ENCODE measurements around the gene DNAJC11.
"Not testable (repeated sequence)": the region's sequence is repeated elsewhere in the genome, so short reads cannot be mapped to it uniquely, and the experiment has no call there.

DNAJC11 gene

GRCh38 chr1:6601049-6601922, 100.3 kb downstream of the DNAJC11 start:
- peak in 47 of 56 donors; percentile 32 to 86 (median 66) for DNase-seq

GRCh38 chr1:6600410-6601048, 101.1 kb downstream of the DNAJC11 start:
- DNase-seq: peak in 3 of 56 donors; percentile 44 to 60 (median 55)

GRCh38 chr1:6599991-6600390, 101.6 kb downstream of the DNAJC11 start:
- DNase-seq: not testable (repeated sequence)

- peak in 1 of 56 donors; percentile 18 for DNase-seq
Measured at GRCh38 chr1:6599141-6599975, 102.3 kb downstream of the DNAJC11 start.

- no peak for DNase-seq
Measured at GRCh38 chr1:6597777-6598131, 103.9 kb downstream of the DNAJC11 start.

- no peak for DNase-seq
Measured at GRCh38 chr1:6596886-6597776, 104.5 kb downstream of the DNAJC11 start.

GRCh38 chr1:6596351-6596750, 105.3 kb downstream of the DNAJC11 start:
- peak in 2 of 56 donors; percentile 32 to 33 for DNase-seq

GRCh38 chr1:6594977-6595740, 106.5 kb downstream of the DNAJC11 start:
- DNase-seq: no peak

GRCh38 chr1:6593810-6594209, 107.8 kb downstream of the DNAJC11 start:
- DNase-seq: no peak

GRCh38 chr1:6592865-6593593, 108.6 kb downstream of the DNAJC11 start:
- no peak for DNase-seq

- DNase-seq: no peak
Measured at GRCh38 chr1:6592441-6592840, 109.2 kb downstream of the DNAJC11 start.

- DNase-seq: no peak
Measured at GRCh38 chr1:6591644-6592043, 110.0 kb downstream of the DNAJC11 start.

GRCh38 chr1:6591222-6591621, 110.4 kb downstream of the DNAJC11 start:
- peak in 7 of 56 donors; percentile 11 to 55 (median 32) for DNase-seq

GRCh38 chr1:6590046-6590445, 111.6 kb downstream of the DNAJC11 start:
- no peak for DNase-seq

GRCh38 chr1:6588893-6589520, 112.6 kb downstream of the DNAJC11 start:
- no peak for DNase-seq

GRCh38 chr1:6588128-6588892, 113.3 kb downstream of the DNAJC11 start:
- DNase-seq: no peak

GRCh38 chr1:6587261-6588005, 114.2 kb downstream of the DNAJC11 start:
- DNase-seq: peak in 51 of 56 donors; percentile 13 to 89 (median 65)
